ENCODE data around the gene INSM2. TPM values are rescaled to one million over a fixed set of nuclear protein-coding genes. Genes with fewer than 3 reads are reported as not detected.

INSM2 gene
- total RNA-seq, 1 donor from 2014 or later: not detected

GRCh38 chr14:35573911-35574310, 39.9 kb downstream of the INSM2 start:
- ChIA-PET CTCF (no interaction called here), POLR2A (no interaction called here)
- Mint-ChIP-seq H3K36me3 (ENCODE audit: low read depth) (peaks cover 27% of the 10 kb centered on the region), H3K9me3 (no peaks in the 10 kb centered on the region), H3K27ac (no peak overlapping the region), H3K27me3 (no peaks in the 10 kb centered on the region), H3K4me1 (no peaks in the 10 kb centered on the region), H3K4me3 (no peak overlapping the region)
- no peak for TF ChIP-seq CTCF (IDR thresholded peaks at IDR 0.05)
- no peak for ATAC-seq (ENCODE audit: low read depth)
- DNase-seq: no peak
- intact Hi-C loops (cut with micrococcal nuclease): no loop called here

GRCh38 chr14:35576260-35576659, 42.3 kb downstream of the INSM2 start:
- ChIA-PET CTCF (no interaction called here), POLR2A (no interaction called here)
- H3K4me1 Mint-ChIP-seq: no peaks in the 10 kb centered on the region
- TF ChIP-seq CTCF (IDR thresholded peaks at IDR 0.05): no peak
- intact Hi-C loops (cut with micrococcal nuclease): no loop called here
- H3K9me3 Mint-ChIP-seq: no peaks in the 10 kb centered on the region
- DNase-seq (no peak), ATAC-seq (ENCODE audit: low read depth) (no peak)
- no peaks in the 10 kb centered on the region for H3K27me3 Mint-ChIP-seq
- H3K27ac Mint-ChIP-seq: no peak overlapping the region
- no peak overlapping the region for H3K4me3 Mint-ChIP-seq
- H3K36me3 Mint-ChIP-seq (ENCODE audit: low read depth): peaks cover 21% of the 10 kb centered on the region

GRCh38 chr14:35576856-35577255, 42.9 kb downstream of the INSM2 start:
- intact Hi-C loops (cut with micrococcal nuclease): no loop called here
- DNase-seq: no peak
- Mint-ChIP-seq H3K36me3 (ENCODE audit: low read depth) (peaks cover 20% of the 10 kb centered on the region), H3K27me3 (no peaks in the 10 kb centered on the region), H3K9me3 (no peaks in the 10 kb centered on the region), H3K4me3 (no peak overlapping the region), H3K27ac (no peak overlapping the region), H3K4me1 (no peaks in the 10 kb centered on the region)
- ChIA-PET POLR2A (no interaction called here), CTCF (no interaction called here)
- no peak for ATAC-seq (ENCODE audit: low read depth)
- no peak for TF ChIP-seq CTCF (IDR thresholded peaks at IDR 0.05)

- Mint-ChIP-seq H3K27ac (no peak overlapping the region), H3K36me3 (ENCODE audit: low read depth) (peaks cover 22% of the 10 kb centered on the region), H3K4me1 (no peaks in the 10 kb centered on the region), H3K9me3 (peaks cover 2% of the 10 kb centered on the region), H3K27me3 (no peaks in the 10 kb centered on the region), H3K4me3 (no peak overlapping the region)
- POLR2A ChIA-PET: no interaction called here
- ATAC-seq (ENCODE audit: low read depth): no peak
- intact Hi-C loops (cut with micrococcal nuclease): no loop called here
- no peak for TF ChIP-seq CTCF (IDR thresholded peaks at IDR 0.05)
- CTCF ChIA-PET: no interaction called here
- no peak for DNase-seq
Measured at GRCh38 chr14:35578135-35578534, 44.2 kb downstream of the INSM2 start.

- POLR2A ChIA-PET: no interaction called here
- DNase-seq (no peak), ATAC-seq (ENCODE audit: low read depth) (no peak)
- Mint-ChIP-seq H3K27ac (no peak overlapping the region), H3K9me3 (peaks cover 2% of the 10 kb centered on the region), H3K27me3 (no peaks in the 10 kb centered on the region), H3K4me1 (no peaks in the 10 kb centered on the region), H3K36me3 (ENCODE audit: low read depth) (peaks cover 27% of the 10 kb centered on the region), H3K4me3 (no peak overlapping the region)
- intact Hi-C loops (cut with micrococcal nuclease): no loop called here
- no peak for TF ChIP-seq CTCF (IDR thresholded peaks at IDR 0.05)
- CTCF ChIA-PET: no interaction called here
Measured at GRCh38 chr14:35578639-35579038, 44.7 kb downstream of the INSM2 start.

Other genes with a start within 250 kb of the INSM2 start
- 163 and 180 TPM in 2 replicates for gene PSMA6, start 241.8 kb upstream of the INSM2 start, total RNA-seq
- 480 and 515 TPM in 2 replicates for gene NFKBIA, start 129.4 kb upstream of the INSM2 start, total RNA-seq

Data from activated B cell treated with CpG ODN at 0.5 μM for 24 hours (primary cell).